NCI-H2171 treated with DMSO at 0.1 percent for 48 hours (cell line): Measurements from ENCODE around the gene LURAP1L.

Source experiments
- DNase-seq: peaks from one replicate; lab custom pipeline; 2025; lab: John Stamatoyannopoulos, UW

The LURAP1L gene

DNA sequence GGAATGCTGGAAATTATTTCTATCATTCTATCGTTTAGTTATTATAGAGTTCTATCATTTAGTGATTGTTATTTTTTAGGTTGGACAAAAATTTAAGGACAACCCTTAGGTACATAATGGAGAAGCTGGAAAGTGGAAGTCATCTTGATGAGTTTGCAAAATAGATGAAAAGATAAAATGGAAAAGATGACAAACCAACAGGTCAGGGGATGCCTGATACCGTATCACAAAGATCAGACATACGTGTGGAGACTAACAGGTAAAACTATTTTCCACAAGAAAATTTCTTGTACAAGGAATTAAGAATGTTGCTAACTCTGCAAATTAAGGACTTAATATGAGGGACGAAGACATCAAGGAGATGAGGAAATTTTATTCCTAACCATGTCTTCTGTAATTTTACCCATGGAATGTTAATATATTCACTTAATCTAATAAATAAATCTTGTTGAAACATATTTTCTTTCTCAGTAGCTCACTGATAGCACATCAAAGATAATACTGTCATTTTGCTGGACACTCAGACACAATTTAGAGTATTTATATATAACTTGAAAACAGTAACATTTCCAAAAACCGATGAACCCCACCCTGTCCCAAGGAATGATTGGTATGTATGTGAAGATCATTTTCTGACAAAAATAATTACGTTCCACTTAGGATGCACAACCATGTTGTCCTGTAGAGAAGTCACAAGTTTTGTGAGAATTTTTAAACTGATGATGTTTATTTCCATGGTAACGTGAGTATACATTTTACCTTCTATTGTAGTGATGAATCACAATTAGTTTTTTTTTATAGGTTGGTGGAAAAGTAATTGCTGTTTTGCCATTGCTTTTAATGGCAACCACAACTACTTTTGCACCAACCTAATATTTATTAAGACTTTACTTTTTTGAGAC lies 2.6 kb downstream of the LURAP1L start:
- DNase-seq = no peak

DNA sequence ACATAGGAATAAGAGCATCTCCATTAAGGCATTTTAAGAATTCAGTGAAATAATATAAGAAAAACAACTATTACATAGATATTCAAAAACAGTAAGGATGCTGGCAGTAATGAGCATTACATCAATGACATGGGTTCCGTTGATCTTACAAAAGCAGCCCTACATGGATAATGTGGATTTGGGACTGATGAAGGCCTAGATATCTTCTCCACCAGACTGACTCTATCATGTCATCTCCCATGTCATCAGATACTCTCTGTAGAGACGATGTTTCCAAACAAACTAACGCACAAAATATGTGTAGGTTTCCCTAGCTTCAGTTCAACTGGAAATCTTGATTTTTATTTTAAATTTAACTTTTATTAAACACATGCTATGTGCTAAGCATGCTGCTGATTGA lies 3.6 kb downstream of the LURAP1L start:
- no peak for DNase-seq

DNA sequence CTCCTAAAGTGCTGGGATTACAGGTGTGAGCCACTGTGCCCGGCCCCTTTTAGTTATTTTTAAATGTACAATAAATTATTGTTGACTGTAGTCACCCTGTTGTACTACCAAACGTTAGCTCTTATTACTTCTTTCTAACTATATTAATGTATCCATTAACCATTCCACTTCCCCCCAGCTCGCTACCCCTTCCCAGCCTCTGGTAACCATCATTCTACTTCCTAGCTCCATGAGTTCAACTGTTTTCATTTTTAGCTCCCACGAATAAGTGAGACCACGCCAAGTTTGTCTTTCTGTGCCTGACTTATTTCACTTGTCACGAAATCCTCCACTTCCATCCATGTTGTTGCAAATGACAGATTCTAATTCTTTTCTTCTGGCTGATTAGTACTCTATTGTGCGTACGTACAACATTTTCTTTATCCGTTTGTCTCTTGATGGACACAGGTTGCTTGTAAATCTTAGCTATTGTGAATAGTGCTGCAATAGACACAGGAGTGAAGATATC lies 6.5 kb downstream of the LURAP1L start:
- DNase-seq = no peak

DNA sequence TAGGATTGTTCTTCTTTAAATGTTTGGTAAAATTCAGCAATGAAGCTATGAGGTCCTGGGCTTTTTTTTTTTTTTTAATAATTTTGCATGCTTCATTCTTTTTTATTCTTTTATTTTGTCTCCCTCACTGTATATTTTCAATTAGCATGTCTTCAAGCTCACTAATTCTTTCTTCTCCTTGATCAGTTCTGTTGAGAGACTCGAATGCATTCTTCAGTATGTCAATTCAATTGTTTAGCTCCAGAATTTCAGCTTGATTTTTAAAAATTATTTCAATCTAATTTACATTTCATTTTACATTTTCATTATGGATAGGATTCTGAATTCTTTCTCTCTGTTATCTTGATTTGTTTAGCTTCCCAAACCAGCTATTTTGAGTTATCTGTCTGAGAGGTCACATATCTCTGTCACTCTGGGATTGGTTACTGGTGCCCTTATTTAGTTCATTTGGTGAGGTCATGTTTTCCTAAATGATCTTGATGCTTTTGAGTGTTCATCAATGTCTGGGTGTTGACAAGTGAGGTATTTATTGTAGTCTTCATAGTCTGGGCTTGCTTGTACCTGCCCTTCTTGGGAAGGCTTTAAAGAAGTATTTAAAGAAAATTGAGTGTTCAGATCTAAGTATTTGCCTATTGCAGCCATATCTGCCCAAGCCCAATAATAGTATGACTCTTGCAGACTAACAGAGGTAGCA lies 9.1 kb downstream of the LURAP1L start:
- no peak for DNase-seq

GRCh38 chr9:12784461-12785259 lies 9.8 kb downstream of the LURAP1L start:
- DNase-seq = no peak

- no peak for DNase-seq
Measured at GRCh38 chr9:12785260-12785770, 10.5 kb downstream of the LURAP1L start.

DNA sequence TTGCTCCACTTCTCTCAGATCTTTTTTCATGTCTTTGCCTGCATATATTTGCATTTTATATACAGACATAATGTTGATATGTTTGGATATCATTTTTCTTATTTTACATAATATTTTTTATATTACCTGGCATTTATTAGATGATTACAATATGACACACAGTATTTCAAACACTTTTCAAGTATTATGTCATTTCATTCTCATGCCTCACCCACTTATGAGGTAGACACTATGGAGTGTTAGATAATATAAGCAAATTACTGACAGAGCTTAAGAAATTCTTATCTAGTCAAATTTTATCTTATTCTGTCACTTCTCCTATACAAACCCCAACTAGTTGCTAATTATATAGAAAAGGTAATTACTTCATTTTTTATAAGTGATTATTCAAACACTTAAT lies 11.1 kb downstream of the LURAP1L start:
- DNase-seq = no peak

DNA sequence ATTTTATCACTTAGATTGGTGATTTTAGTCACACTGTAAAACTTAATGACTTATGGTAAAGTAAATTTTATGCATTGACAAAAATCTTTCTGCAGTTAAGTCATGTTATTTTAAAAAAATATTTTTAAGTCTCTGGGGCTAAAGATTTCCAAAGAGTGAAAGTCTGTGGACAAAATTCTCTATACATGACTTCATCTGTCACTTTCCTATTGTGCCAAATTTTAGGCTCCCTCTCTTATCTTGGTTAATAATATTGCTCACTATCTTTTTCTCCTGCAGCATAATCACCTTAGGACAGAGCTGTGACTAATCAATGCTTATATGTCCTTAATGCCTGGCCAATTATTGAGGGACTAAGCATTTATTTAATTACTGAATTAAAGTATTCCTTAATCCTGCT lies 15.2 kb downstream of the LURAP1L start:
- DNase-seq = no peak

- DNase-seq = no peak
Measured at GRCh38 chr9:12790883-12791282, 16.1 kb downstream of the LURAP1L start.

GRCh38 chr9:12794101-12794799 lies 19.4 kb downstream of the LURAP1L start:
- no peak for DNase-seq

GRCh38 chr9:12796601-12797000 lies 21.8 kb downstream of the LURAP1L start:
- DNase-seq = no peak

DNA sequence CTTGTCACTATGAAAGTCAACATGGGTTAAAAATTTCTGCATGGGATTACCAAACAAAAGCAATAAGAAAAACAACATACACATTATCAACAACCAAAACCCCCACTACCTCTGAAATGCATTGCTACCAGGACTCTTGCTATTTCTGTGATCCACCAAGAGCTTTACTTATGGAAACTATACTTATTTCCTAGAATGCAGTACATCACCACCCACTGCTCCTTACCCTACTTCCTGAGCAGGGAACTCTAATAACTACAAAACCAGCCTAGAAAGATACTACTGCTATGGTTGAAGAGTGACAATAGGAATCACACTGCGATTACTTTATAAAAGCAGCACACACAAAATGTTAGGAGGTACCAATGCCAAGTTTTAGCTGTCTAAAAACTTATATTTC lies 22.2 kb downstream of the LURAP1L start:
- peak; percentile 11 for DNase-seq

DNA sequence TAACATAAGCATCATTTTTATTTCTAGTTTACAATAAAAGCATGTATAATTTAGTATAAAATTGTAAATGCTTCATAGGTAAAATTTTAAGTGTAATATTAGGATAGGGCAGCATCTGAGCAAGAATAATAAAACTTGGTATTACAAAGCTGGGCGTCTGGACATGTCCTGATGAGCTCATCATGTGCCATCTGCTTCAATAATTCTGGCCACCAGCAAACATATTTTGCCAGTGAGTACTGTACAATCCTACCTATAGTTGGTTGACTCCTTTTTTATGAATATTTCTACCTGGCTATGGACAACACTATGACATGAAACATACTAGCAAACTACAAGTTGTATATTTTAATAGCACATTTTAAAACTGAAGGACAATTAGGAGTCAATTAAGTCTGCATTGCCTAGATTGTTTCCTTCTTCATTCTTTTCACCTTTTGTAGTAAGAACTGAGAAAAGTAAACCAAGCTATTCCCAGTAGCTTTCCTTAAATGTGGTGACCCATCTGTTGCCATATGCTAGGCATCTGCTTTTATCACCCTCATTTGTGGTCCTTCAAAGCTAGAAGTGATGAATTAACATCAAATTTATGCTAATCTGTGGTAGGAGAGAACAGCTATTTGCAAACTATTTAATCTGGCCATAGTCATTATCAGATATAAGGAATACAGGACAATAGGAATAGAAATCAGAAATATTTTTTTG lies 23.4 kb downstream of the LURAP1L start:
- peak; percentile 92 for DNase-seq

GRCh38 chr9:12801187-12801586 lies 26.4 kb downstream of the LURAP1L start:
- no peak for DNase-seq

DNA sequence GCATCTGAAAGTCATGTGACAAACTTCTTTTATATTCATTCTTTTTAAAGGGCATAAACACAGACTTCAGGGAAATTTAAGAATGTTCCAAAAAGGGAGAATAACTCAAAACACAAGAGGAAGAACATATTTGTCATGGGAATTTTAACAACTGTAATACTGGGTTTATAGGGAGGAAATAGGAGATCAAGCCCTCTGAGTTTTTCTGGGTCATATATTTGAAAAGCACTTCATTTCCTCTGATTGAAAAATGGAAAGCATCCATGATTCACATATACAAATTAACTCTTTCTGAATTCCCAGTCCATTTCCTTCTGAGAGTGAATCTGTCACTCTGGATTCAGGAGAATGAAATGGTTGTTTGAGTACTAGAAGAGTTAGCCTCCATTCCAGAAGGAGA lies 26.8 kb downstream of the LURAP1L start:
- DNase-seq = no peak

- DNase-seq = no peak
Measured at GRCh38 chr9:12802093-12802492, 27.3 kb downstream of the LURAP1L start.

GRCh38 chr9:12808569-12808968 lies 33.7 kb downstream of the LURAP1L start:
- no peak for DNase-seq

GRCh38 chr9:12809720-12810119 lies 34.9 kb downstream of the LURAP1L start:
- DNase-seq = no peak

GRCh38 chr9:12811935-12812334 lies 37.1 kb downstream of the LURAP1L start:
- no peak for DNase-seq

GRCh38 chr9:12812710-12813109 lies 37.9 kb downstream of the LURAP1L start:
- no peak for DNase-seq

- no peak for DNase-seq
Measured at GRCh38 chr9:12813533-12813932, 38.7 kb downstream of the LURAP1L start.
